ENCODE measurements around the gene ANKRD45.

DNA sequence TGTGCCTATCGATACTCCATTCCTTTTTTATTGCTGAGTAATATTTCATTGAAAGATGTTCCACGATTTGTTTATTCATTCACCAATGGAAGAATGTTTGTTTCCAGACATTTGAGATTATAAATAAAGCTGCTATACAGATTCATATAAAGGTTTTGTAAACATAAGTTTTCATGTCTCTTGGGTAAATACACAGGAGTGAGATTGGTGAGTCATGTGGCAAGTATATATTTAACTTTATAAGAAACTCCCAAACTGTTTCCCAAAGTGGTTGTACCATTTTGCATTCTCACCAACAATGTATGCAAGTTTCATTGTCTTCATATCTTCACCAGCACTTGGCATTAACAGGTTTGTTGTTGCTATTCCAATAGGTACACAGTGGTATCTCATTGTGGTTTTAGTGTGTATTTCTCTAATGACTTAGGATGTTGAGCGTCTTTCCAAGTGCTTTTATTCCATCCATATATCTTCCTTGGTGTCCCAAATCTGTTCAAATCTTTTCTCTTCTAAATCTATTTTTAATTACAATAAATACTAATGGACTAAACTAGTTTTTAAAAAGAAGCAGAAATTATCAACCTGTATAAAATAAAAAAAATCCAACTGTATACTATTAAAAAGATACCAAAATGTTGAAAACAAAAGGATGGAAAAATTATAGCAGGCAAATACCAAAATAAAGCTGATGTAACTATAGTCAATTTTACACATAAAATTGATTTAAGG is 73.4 kb downstream of the ANKRD45 start:
- no peak for TF ChIP-seq EZH2 (IDR thresholded peaks at IDR 0.05; ENCODE audit: borderline replicate concordance, insufficient read depth, low read depth, low read length, poor library complexity, severe bottlenecking)
- TF ChIP-seq, protein P1, sequence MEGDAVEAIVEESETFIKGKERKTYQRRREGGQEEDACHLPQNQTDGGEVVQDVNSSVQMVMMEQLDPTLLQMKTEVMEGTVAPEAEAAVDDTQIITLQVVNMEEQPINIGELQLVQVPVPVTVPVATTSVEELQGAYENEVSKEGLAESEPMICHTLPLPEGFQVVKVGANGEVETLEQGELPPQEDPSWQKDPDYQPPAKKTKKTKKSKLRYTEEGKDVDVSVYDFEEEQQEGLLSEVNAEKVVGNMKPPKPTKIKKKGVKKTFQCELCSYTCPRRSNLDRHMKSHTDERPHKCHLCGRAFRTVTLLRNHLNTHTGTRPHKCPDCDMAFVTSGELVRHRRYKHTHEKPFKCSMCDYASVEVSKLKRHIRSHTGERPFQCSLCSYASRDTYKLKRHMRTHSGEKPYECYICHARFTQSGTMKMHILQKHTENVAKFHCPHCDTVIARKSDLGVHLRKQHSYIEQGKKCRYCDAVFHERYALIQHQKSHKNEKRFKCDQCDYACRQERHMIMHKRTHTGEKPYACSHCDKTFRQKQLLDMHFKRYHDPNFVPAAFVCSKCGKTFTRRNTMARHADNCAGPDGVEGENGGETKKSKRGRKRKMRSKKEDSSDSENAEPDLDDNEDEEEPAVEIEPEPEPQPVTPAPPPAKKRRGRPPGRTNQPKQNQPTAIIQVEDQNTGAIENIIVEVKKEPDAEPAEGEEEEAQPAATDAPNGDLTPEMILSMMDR (IDR thresholded peaks at IDR 0.05): no peak

Data from B cell (primary cell).